NCI-H446 treated with DMSO at 0.1 percent for 48 hours (cell line): Measurements from ENCODE around the gene PPT2.
A peak's percentile ranks its signal among the peaks of the same experiment; 100 is the strongest.

ENCODE experiments used
- DNase-seq: peaks from one replicate; lab custom pipeline; 2025; lab: John Stamatoyannopoulos, UW

PPT2 gene

DNA sequence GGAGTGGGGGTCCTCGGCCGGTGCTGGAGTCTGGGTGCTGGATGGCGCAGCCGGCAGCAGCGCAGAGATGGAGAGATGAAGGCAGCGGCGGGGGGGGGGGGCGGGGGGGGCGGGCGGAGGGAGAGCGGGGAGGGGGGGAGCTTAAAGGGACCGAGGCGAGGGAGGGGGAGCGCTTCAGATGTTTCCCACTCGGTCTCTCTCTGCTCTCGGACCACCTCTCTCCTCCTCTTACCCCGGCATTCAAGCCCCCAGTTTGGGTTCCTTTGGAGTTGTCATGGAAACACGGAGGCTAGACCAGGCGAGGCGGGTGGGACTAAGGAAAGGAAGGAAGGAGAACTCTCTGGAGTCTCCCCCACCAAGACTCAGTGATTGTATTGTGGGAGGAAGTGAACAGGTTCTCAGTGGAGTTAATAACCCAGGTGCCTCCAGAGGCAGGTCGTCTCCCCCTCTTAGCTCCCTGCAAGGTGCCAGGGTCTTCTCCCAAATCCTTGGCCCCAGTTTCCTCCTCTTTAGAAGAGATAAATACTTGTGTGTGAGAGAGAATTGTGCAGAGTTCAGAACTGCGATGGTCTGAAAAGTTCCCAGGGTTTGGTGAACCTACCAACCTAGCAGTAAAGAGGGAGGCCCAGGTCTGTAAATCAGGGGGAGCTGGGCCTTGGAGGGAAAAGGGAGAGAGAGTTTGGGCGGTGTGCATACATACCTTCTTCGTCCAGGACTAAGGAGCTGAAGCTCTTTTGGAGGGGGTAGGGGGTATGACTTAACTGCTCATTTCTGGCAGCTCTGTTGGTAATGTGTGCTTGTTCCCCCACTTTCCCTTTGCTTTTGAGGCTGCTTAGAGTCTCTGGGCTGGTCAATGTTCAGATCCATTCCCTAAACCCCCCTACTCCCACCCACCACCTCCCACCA lies 1.8 kb upstream of the PPT2 start, which contains the start of gene PRRT1:
Gene PRRT1, minus strand, starts transcription at position 77 of the 906 bp plus-strand sequence. CDS start 112 bp downstream, outside the sequence.
- DNase-seq: no peak

DNA sequence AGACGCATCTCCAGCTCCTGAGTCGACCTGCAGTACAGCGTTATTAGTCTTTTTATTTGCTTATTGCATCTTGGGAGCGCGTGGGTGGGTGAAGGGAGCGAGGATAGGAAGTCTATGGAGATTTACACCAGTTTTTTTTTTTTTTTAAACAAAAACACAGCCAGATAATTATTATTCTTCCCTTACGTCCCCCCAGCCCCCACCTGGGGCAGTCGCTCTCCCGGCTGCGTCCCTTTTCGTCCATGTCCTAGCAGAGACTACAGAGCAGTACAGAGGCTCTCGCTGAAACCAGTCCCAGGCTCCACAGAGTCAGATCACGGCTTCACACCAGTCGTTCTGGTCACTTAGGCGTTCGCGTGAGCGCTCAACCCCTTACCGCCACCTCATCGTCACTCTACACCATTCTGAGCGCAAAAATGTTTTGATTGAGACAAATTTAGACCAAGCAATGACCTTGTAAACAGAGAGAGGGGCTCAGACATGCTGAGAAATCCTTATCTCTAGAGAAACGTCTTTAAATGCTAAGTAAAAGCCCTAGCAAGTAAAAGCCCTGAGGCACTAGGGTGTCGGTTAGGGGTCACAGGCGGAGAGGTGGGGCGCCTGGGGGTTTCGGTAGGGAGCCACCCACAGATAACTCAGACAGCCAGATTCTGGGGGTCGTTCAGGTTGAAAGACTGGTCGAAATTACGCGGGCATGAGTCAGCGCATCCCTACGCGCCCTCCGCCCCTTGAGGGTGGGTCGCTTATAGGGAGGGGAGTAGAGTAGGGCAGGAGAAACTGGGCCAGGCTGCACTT lies 975 bp upstream of the PPT2 start:
- DNase-seq: no peak

GRCh38 chr6:32154514-32155161 lies 697 bp downstream of the PPT2 start:
- DNase-seq: peak; percentile 13

DNA sequence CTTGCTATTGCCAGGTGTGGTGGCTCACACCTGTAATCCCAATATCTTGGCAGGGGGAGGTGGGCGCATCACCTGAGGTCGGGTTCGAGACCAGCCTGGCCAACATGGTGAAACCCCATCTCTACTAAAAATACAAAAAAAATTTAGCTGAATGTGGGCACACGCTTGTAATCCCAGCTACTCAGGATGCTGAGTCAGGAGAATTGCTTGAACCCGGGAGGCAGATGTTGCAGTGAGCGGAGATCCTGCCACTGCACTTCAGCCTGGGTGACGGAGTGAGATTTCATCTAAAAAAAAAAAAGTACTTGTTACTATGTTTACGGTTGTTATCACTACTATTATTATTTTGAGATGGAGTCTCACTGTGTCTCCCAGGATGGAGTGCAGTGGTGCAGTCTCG lies 3.0 kb downstream of the PPT2 start:
- DNase-seq: no peak

DNA sequence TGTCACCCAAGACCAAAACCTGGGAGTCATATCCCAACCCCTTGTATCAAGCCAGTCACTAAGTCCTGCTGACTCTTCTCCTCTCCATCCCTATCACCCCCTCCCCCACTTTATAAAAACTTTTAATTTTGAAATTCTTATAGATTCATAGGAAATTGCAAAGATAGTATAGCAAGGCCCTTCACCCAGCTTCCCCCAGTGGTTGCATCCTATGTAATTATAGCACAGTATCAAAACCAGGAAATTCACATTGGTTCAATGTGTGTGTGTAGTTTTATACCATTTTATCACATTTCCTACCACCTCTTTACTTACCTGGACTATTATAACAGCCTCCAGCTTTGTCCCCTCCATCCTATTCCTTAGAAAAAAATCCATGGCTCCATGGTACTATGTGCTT lies 4.1 kb downstream of the PPT2 start:
- DNase-seq: no peak

DNA sequence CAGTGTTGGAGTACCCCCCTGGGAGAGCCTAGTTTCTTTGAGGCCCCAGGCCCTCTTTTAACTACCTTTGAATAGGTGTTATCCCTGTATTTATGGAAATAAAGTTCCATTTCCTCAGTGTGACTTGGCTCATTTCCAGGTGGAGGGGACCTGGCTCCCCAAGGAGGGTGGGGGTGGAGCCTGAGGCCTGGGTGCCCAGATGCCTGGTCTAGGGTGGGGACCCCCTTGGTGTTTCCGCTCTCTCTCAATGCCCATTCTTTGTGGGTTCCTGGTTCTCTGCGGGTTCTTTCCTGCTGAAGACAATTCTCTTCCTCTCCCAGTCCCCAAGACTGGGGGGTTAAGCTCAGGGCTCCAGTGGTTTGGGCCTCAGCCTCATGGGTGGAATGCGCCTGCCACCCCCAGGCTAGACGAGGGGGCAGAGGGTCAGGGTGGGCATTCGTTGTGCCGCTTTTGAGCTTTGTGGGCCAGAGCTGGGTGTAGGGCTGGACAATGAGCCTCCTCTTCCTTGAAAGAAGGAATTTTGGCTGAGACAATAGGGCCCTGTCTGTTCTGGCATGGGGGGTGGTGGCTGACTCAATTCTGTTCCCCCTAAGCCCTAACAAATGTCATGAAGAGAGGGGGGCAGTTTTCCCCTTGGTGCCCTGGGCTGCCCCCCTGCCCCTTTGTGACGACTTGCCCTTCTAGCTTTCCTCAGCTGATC lies 9.8 kb downstream of the PPT2 start:
- DNase-seq: no peak

- DNase-seq: no peak
Observed at GRCh38 chr6:32164295-32164694, 10.4 kb downstream of the PPT2 start, which contains the start of gene EGFL8. TSS of gene EGFL8 (plus strand) at chr6:32164595. CDS start at chr6:32166166, 1,571 bp downstream.

DNA sequence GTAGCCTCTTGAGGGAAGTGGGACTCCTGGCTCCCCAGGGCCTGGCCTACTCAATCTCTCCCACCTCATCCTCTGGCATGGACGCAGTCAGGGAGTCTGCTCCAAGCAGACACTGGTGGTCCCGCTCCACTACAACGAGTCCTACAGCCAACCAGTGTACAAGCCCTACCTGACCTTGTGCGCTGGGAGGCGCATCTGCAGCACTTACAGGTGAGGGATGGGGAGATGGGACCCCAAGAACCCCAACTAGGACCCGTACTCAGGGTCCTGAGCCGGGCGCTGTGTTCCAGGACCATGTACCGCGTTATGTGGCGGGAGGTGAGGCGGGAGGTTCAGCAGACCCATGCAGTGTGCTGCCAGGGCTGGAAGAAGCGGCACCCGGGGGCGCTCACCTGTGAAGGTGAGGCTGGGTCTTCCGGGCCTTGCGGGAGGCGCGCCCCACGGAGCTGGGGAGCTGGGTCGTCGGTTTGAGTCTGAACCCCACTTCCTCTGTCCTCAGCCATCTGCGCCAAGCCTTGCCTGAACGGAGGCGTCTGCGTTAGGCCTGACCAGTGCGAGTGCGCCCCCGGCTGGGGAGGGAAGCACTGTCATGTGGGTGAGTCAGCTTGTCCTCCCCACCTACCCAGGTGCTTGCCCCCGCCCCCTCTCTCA lies 12.6 kb downstream of the PPT2 start:
- no peak for DNase-seq

- DNase-seq: no peak
Observed at GRCh38 chr6:32167154-32167760, 13.3 kb downstream of the PPT2 start.

DNA sequence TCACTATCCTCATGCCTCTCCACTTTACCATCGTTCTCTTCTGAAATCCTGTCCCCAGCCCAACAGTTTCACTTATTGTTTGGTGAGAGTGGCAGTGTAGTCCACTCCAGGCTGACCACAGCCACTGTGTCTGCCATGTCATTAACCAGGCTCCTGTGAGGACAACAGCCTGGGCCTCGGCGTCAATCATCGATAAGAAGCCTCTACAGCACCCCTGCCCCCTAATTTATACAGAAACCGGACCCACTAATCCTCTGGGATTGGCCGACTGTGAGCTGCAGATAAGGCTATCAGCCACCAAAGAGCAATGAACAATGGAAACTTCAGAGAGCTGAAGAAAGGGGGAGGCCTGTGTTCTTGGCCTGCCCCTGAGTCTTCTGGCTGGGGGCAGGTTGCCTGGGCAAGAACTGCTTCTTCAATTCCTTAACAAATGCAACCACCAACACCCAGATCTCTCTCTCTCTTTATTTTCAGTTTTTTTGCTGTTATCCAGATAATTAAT lies 13.9 kb downstream of the PPT2 start:
- no peak for DNase-seq

- DNase-seq: no peak
Observed at GRCh38 chr6:32168350-32168749, 14.4 kb downstream of the PPT2 start.

DNA sequence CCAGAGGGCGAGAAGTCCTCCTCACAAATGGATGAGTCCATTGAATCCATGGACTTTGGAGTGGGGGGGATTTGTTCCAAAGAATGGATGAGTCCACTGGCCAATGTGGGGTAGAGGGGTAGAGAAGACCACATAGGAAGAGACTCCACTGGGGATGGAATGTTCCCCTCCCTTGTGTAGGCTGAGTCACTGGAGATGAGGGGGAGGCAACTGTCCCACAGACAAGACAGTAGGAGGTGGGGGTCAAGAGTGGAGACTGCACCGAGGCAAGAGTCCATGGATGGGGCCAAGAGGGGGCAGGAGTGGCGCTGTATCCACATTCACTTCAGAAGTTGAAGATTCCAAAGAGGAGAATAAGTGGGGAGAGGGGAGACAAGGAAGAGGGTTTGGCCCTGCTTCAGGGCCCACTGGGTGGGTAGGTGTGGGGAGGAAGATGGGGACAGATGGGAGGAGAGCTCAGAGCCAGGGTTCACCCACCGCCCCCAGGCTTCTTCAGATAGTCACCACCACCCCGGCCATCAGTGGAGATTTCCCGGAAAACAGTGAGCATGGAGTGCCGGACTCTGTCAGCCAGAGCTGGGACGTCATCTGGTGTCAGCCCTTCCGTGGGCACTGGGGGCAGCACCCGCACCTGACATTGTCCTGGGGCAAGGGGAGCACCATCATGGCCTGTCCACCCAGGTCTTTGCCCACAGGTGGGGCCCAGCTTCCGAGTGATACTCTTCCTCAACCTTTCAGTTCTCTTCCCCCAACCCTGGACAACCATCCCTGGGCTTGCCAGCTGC lies 15.1 kb downstream of the PPT2 start:
- no peak for DNase-seq

GRCh38 chr6:32170294-32170693 lies 16.4 kb downstream of the PPT2 start:
- DNase-seq: no peak

GRCh38 chr6:32171234-32171633 lies 17.3 kb downstream of the PPT2 start:
- DNase-seq: no peak

DNA sequence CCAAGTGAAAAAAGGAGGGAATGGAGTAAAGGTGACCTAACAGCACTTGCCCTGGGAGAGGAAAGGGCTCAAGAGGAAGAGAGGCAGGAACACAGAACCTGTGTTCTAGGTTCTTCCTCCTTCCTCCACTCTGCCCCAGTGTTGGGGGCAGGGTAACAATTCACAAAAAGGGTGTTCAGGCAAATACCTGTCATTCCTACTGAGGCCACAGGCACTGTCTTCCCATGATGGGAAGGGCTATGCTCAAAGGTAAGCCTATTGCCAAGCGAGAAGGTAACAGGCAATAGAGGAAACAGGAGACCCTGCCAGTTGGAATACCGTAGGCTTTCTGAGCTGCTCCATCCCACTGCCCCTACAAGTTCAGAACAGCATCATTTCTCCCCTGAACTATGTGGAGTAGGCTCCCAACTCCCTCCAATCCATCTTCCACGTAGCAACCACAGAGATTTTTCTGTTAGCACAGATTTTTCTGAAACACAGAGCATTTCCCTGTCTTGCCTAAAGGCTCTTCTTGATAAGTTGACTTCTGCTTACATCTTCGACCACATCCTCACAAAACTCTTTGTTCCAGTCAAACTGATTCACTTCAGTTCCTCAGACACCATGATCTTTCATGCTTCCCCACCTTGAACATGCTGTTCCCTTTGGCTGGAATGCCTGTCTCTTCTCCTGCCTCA lies 19.2 kb downstream of the PPT2 start:
- no peak for DNase-seq

DNA sequence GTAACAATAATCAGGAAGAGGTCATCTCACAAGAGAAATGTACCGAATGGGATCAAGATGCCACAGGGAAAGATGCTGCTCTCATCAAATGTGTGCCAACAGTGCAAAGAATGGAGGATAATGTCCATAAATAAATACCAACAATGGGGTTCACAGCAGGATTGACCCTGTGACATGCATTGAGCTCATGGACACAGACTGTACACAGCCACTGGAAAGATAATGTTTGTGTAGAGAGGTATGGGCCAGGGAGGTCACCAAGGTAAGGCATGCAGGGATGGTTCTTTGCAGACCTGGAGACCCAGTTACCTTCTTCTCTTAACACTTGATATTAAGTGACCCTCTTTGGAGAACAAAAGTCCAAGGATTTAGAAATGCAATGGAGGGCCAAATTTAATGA lies 20.5 kb downstream of the PPT2 start:
- DNase-seq: no peak

- DNase-seq: no peak
Observed at GRCh38 chr6:32175322-32175710, 21.4 kb downstream of the PPT2 start.

DNA sequence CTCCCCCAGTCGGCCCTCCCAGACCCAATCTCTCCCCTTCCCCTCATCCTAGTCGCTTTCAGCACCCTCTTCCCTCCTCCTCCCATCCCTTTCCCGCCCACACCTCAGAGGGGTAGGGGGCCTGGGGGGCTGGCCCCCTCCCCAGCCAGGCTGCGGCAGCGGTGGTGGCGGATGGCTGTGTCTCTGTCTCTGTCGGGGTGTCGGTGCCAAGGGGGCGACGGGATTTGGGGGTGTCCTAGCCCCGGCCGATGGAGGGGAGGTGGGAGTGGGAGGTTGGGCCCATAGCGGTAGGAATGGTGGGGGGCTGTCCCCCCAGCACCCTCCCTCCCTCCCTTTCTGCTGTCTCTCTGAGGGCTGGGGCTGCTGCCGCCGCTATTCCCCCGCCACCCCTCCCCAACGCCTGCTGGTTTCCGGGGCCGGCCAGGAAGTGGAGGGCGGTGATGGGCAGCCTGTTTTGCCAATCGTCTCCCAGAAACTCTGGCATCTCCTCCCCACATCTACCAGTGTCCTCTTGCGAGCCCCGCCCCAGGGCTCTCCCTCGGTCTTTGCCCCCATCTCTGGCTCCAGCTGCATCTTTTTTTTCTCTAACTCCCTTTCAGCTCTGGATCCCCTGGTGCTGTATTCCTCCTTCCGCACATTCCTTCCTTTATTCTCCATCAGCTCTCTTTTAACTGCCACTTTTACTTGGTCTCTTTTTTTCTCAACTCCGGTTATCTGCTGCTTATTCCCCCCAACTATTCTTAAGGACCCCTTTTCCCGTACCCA lies 22.0 kb downstream of the PPT2 start, which contains the start of gene AGPAT1:
Gene AGPAT1, minus strand, starts transcription at position 374 of the 765 bp plus-strand sequence. CDS start 4,588 bp downstream, outside the sequence.
- DNase-seq: peak; percentile 89
